Measurements from ENCODE around the gene TTC7B.

TTC7B gene

DNA sequence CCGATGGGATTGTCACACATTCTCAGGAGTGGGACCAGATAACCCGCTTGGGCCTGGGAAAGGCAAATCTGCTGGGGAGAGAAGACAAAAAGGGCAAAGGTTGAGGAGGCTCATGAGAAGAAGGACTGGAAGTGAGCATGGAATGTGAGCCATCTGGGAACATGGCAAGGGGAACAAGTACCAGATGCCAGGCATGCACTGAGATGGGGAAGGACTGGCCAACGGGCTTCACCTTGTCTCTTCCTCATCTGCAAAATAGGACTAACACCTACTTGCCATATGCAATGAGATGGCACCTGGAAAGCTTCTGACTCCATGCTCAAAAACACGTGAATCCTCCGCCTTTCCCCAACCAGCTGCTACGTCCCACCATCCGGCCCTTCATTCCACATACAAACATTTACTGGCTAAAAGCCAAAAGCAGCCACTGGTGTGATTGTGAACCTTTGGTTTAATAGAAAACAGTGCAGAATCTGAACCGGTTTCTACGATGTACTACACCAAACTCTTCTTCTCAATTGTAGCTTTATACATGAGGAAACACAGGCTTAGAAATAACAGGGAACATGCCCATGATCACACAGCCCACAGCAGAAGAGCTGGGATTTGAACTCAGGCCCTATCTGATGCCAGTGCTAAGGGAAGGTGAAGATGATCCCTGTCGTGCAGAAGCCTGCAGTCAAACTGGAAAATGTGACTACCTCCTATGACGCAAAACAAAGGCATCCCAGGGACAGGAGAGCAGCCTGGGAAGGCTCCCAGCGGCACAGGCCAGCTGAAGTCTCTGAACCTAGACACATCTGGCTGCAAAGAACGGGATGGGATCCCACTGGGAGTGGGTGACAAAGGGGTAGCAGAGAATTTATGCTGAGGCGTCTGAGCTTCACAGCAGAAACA is 112.1 kb downstream of the TTC7B start:
- DNase-seq (ENCODE audit: low spot score) = no peak

DNA sequence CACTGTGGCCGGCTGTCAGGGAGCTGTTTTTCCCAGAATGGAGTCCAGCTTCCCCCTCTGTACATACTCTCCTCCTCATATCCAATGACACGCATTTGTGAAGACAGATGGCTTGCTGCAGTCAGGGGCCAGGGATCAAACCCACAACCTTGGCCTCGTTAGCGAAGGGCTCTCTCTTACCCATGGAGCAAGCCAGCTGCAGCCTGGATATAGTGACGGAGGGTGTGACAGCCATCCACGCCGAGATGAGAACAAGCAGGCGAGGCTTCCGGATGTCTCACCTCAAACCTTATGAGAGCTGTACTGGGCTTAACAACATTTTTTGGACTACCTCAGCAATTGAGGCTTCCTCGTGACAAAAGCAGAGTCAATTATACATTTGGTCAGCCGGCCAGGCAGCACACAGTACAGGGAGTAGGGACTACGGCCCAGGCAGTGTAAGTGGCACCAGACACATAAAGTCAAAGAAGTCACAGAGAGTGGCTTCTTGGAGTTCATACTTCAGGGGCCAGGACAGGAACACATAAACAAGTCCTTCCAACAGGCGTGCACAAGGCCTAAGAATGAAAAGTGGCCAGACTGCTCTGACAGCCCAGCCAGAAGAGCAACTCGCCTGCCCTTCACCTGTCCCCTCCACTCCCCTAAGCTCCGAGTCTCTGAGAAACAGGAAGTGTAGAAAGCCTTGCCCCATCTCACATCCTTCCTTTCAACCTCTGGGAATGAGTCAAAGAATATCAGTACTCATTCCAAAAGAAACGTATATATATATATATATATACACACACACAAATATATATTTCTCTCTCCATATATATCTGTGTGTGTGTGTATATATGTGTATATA is 115.1 kb downstream of the TTC7B start:
- no peak for DNase-seq (ENCODE audit: low spot score)

DNA sequence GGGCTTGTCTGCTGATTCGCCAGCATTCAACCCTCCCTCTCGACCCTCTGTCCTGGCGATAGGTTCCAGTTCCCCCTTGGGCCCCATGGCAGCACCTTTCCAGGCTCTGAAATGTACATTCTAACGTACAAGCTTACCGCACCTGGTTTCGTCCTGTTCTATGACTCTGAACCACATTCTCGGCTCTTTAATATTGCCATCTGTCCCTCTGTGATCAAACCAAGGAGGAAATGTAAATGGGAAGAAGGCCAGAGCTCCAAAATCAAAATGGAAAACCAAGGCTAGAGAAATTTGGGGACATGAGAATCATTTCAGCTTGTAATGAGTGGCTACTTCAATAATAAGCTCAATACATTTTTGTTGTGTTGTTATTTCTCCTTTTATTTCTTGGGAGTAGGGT is 117.2 kb downstream of the TTC7B start:
- no peak for DNase-seq (ENCODE audit: low spot score)

DNA sequence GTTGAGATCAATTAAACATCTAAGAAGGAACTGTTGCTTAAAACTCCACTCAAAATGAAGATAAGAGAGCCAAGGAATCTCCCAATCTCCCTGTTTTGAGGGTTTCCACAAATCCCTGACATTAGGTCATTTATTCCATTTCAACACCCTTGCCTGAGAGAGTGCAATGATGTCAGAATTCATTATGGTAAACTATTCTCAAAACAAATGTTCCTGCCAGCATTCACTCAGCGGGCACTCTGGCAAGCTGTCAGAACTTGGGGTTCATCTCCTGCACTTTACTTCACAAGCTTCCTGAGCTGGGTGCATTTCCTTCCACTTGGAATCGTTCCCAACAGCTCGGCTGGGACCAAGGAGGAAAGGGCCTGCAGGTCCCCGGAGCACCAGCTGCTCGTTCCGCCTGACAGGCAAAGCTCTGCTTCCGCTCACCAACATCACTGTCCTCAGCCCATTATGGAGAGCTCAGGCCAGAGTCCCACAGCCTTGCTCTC is 117.8 kb downstream of the TTC7B start:
- DNase-seq (ENCODE audit: low spot score) = no peak

DNA sequence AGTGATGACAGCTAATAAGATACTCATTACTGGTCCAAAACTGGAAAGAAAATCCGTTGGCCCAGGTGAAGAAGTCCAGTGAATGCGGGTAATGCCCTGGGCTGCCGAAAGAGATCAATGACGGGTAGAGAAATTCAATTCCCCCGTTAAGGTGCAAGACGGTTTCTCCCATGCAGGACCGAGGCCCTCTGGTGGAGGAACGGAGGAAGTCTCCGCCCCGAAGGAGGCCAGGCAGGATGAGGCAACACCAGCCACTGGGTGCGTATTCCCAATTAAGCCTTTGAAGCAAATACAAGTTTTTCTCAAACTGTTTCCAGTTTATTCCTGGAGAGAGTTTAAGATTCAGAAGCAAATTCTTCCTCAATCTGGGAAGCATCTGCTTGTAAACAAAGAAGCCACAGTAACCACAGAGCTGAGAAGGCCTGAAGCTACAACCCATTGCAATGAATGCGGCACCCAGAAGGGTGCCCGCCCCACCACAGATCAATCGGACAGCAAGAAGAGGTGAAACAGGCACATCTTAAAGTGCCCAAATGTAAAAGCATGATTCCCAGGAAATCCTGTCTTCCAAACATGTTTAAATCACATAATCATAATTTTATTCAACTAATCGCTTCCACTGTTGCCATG is 118.5 kb downstream of the TTC7B start:
- DNase-seq (ENCODE audit: low spot score) = peak; percentile 63

DNA sequence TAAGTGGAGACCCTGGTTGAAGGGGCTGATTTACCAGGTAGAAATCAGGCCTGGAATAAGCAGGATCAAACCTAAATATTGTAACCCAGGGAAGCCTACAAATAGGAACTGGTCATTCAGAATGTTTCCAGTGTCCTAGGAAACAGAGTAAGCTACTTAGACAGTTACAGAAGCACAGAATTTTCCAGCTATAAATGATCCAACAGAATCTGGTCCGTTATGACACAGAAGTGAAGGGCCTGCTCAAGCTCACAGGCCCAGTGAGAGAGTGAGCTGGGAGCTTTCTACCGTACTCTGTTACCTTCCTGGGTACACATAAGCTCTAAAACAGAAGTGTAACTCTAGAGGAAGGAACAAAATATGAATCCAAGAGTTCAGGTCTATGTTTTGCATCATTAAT is 119.1 kb downstream of the TTC7B start:
- no peak for DNase-seq (ENCODE audit: low spot score)

DNA sequence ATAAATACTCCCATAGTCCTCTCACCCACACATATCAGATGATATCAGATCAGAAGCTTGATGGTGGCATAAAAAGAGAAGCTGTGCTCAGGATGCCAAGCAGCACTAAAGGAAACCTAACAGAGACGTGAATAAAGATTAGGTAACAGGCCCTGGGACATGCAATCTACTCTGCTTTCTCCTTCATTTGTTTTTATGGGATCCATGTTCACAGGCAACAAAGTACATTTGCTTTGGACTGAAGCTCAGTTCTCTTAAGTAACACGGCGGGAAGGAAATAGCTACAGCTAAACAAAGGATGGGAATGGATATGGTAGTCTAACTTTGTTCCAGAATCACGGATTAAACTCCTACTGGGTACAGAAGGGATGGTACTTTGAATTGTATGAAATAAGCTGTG is 119.5 kb downstream of the TTC7B start:
- DNase-seq (ENCODE audit: low spot score) = no peak

DNA sequence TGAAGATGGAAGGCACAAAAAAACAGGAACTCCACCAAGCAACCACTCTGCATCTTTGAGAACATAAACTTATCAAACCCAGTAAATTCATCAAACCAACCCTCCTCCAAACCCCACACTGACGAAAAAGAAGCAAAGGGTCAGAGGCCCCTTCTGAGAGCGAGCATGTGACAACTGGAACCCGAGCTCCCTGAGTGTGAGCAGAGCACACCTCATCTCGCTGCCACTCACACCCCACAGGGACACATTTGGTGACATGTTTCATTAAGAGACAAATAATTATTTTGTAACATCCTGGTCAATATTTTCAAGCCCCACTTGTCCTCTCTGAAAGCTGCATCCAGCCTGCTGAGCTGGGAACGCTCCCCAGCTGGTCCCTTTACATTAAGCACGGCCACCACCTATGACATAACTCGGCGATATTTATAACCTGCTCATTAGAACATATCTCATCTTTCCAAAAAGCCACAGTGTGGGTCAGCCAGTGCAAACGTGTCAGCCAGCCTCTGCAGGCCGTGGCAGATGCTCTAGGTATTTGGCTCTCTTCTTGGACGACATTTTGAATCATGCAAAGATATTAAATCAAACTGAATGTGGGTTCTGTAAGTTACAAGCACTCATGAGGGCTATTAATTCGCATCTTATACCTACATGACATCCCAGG is 120.1 kb downstream of the TTC7B start:
- no peak for DNase-seq (ENCODE audit: low spot score)

DNA sequence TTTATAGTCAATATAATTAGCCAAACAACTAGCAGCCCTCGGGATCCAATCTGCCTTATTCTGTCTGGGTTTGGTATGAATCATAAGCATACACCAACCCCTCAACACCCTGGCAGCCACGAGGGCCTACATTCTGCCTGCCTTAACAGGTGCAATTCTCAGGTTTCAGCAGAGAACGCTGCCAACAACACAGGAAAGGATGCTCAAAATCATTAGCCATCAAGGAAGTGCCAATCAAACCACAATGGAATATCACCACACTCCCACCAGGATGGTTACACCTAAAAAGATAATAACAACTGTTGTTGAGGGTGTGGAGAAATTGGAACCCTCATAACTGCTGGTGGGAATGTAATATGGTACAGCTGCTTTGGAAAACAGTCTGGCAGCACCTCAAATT is 122.8 kb downstream of the TTC7B start:
- DNase-seq (ENCODE audit: low spot score) = no peak

DNA sequence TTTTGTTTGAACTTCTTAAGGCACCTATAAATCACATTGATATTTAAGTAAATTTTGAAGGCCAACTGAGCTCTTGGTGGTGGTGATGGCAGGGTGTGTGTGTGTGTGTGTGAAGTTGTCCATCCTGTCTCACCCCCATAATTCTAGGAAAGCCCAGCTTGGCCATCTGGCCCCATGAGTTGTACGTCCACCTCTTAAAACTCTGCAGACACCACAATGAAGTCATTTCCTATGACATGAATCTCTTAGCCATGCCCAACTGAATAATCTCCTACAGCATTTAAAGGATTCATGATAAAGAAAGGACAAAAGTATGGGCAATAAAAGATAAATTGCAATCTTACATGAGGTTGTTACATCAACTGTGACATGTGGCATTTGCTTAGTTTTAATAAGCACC is 123.4 kb downstream of the TTC7B start:
- DNase-seq (ENCODE audit: low spot score) = no peak

DNA sequence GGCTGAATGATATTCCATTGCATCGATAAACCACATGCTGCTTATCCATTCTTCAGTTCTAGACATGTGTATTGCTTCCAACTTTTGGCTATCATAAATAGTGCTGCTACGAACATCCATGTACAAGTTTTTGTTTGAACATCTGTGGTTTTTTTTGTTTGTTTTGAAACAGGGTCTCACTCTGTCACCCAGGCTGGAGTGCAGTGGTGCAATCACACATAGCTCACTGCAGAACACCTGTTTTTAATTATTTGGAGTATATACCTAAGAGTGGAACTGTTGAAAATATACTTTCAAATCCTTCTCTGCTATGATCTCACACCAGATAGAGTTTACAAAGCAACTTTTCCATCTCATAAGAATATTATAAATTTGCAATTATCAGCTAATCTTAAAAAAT is 124.2 kb downstream of the TTC7B start:
- DNase-seq (ENCODE audit: low spot score) = no peak

DNA sequence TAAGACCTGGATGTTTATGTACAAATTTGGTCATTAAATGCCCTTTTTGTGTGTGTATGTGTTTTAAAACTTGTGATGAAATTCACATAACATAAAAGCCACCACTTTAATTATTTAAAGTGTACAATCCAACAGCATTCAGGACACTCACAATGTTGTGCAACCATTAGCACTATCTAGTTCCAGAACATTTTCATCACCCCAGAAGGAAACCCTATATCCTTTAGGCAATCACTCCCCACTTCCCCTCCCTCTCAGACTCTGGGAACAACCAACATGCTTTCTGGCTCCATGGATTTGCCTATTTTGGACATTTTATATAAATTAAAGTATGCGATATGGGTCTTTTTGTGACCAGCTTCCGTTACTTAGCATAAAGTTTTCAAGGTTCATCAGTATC is 124.6 kb downstream of the TTC7B start:
- DNase-seq (ENCODE audit: low spot score) = no peak

DNA sequence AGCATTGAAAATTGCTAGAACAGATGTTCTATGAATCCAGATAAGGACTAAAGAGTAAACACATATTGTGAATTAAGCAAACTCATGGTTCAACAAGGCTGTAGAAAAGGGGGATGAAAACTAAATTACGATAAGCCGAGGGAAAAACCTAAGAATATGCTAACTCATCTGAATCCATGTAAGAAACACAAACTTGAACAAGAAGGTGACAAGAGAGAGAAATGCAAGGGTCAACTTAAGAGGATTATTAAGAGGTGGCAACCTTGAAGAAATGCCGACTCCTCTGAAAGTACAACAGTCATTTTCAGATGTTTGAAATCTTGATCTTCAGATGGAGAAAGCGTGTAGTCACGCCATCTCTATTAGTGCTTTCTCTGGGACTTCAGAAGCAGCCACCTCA is 128.6 kb downstream of the TTC7B start:
- DNase-seq (ENCODE audit: low spot score) = no peak

DNA sequence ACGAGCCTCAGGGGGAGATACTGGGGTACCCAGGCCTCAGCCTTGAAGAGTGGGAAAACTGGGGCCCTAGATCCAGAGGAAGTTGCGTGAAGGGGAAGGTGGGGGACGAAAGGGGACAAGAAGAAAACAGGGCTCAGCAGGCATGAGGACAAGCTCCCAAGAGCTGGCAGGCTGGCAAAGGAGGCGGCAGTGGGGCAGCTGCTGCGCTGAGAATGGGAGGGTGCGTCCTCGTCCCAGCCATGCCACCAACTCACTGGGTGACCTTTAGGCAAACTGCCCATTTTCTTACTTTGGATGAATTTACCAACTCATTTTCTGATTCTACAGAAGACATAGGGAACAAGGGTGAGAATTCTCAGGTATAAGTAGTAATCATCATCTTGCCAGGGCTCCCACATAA is 133.6 kb downstream of the TTC7B start:
- DNase-seq (ENCODE audit: low spot score) = no peak

DNA sequence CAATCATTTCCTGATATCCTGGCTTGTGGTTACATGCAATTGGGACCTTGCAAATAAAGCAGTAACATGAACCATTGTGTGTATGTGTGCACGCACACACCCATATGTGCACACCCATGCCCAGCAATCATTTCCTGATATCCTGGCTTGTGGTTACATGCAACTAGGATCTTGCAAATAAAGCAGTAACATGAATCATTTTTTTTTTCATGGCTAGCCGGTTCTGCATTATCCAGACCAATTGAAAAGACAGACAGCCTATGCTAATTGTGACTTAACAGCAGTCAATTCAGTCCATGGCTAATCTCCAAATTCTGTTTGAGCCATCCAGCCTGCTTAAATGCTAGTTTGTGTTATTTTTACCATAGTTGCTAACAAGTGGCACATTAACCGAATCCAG is 134.3 kb downstream of the TTC7B start:
- no peak for DNase-seq (ENCODE audit: low spot score)

DNA sequence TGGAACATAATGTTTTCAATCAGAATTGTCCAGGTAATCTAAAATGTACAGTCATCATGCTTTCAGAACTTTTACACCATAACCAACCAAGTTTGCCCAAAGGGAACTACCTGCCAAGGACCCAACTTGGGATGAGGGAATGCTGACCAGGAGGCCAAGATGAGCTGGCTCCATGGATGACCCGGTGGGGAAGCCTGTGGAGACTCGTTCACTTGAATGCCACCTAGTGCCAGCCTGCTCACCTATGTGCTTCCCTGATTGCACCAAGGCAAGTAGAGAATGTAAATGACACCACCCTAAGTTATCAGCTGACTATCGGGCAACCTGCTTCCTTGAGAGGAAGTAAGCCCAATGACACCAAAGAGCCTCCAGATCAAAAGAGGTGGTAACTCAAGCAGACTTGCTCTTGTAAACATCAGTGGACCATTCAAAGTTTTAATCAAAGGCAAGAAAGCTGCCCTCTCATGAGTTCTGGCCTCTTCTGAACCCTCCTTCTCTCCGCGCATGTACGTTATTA is 137.3 kb downstream of the TTC7B start:
- DNase-seq (ENCODE audit: low spot score) = no peak

DNA sequence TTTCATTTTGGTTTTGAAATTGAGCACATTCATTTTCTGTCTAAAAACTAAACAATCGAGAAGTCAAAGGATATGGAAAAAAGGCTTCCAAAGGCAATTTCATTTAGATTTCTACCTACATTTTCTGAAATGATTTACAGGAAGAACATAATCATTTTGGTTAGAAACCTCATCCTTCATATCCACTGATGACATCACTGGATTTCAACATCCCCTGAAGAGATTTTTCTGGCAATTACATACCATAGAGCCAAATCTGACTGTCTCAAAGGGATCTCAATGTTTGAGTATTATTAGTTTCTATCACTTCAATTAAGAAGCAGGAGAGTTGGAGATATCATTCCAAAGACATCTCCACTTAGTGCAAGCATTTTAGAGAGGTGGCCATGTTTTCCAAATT is 137.8 kb downstream of the TTC7B start:
- DNase-seq (ENCODE audit: low spot score) = no peak

DNA sequence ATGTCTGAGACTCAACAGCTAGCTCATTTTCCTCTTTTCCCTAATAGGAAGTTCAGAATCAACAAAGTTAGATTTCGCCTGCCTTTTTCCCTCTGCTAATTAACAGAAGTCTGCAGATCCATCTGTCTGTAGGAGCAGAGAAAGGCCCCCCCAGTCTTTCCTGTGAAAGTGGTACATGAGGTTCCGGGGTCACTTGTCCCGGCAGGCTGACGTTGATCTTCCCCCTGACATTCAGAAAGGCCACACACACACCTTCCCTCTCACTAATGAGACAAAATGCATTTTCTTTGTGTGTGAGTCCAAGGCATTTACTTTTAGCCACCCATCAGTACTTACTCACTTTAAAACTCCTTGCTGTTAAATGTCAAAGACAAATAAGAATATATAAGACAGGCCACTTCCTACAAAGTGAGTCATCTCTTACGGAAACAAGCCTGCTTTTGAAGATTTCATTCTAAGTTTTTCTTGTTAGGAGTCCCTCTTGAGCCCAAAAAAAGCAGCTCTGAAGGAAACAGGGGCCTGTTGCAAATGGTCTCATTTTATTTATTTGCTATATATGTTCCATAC is 138.7 kb downstream of the TTC7B start:
- DNase-seq (ENCODE audit: low spot score) = no peak

DNA sequence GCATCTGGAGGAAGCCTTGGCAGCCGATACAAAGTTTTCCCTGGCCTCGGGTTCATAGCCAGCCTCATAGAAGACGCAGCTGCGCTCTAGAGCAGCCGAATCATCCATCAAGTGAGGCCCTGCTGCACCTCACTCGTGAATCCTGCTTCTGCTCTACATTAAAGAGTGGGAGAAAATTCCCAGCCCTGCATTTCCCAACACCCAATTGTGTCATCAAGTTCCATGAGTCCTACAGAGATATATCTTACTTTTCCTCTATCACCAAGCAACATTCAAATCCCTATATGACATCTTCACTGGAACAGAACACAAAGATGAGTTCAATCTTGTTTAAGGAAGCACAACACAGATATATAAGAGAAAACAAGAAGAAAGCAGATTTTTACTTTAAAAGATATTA is 139.3 kb downstream of the TTC7B start:
- no peak for DNase-seq (ENCODE audit: low spot score)

DNA sequence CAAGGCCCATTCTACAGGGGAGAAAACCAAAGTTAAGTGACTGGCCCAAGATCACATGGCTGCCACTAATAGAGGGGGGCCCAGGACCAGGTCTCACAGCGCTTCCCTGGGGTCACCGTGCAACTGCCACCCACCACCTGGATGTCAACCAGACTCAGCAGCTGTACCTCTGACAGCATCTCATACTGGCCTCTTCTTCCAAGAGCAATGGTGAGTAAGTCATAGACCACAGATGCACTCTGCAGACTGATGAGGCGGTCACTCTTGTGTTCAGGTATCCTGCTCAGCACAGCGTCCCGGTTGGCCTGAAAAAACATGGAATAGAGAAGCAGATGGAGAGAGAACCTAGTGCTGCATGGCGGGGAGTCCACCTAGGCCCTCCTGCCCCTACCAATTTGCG is 139.9 kb downstream of the TTC7B start:
- no peak for DNase-seq (ENCODE audit: low spot score)

DNA sequence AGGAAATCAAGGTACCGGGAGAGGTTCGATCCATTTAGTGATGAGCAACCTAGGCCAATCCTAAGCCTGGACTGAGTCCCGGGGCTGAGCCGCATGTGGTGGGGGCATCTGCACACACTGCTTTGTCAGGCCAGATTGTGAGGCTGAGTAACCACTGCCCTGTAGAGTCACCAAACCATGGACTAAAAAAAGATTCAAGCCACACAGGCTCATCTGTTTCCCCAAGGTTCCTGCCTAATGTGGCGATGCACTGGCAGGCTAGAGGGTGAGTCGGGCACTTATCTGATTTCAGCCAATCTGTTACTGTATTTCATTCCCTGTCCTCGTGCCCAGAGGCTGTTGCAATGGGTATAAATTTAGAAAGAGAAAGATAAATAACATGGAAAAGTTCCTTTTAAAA is 140.8 kb downstream of the TTC7B start:
- no peak for DNase-seq (ENCODE audit: low spot score)

DNA sequence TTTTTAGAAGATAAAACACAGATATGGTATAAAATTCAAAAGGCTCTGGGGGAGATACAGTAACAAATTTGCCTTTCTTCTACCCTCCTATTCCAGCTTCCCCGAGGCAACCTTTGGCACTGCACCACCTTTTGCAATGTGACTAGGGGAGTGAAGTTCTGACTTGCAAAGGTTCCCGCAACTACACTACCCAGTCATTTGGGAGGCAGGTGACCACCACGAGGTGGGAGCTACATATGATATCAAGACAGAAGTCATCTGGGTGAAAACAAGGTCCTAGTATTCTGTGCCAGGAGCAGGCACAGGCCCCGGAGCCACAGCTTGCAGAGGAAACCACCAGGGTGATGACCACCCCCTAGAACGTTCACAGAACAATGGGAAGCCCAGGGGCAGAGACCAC is 141.5 kb downstream of the TTC7B start:
- DNase-seq (ENCODE audit: low spot score) = no peak
